Kasumi-1 (cell line): ENCODE measurements around the gene LPP.

Experiments used
- DNase-seq, 2 experiments: peaks; one replicate each; lab custom pipeline; 2025; lab: John Stamatoyannopoulos, UW

LPP gene

DNA sequence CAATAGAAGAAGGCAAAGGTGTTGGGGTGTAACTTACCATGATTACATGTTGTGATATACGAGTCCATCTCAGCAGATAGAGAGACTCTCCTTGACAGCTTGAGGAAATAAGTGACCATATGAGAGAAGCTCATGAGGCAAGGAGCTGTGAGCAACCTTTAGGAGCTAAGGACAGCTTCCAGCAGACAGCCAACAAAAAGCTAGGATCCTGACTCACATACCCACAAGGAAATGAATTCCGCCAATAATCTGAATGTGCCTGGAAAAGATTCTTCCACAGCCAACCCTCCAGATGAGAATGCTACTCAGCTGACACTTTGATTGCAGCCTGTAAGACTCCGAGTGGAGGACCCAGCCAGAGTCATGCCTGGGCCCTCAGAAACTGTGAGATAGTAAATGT lies 678.2 kb downstream of the LPP start:
- no peak for DNase-seq

DNA sequence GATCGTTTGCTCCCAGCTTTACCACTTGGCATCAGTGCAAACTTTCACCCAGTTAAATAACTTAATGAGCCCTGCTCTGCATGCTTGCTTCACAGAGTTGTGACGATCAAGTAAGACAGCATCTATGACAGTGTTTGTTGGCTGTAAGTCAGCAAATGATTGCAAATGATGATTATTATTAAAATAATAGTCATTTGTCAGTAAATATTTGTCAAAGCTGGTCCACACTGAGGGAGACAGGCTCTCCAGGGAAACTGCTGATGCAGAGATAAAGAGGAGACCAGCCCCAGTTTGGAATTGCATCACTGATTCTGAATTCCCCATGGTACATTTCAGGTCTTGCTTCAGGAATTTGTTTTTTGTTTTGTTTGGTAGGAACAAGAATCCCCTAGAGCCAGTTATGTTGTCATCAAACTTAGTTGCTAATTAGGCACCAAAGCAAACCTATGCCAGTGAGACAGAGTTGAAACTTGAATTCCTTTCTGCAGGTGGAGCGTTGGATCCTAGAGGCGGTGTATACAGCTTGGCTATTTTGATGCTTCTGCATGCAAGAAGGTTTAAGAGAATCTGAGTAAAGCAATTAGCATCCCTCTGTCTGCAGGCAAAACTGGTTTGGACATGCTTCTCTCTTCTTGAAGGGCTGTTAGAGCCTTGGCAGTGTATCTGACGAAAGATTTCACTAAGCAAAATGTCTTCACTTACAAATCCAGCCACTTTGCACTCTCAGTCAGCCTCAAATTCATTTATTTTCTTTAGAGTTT lies 679.2 kb downstream of the LPP start:
- DNase-seq = no peak

DNA sequence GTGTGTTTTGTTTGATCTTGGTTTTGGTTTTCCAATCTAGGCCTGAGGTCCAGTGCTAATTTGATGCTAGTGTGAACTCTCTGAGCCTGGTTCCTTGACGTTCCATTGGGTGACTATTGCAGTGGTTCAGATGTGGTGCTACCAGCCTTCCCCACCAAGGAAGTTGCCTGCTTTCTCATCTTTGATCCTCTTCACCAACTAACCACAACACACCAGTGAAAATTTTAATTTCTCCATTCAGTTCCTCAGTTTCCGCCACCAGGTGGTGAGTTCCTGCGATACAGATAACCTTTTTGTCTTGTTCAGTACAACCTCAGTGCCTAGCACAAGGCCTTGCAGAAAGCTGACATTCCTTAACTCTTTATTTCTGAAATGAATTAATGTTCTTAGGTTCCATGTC lies 680.4 kb downstream of the LPP start:
- DNase-seq = no peak

DNA sequence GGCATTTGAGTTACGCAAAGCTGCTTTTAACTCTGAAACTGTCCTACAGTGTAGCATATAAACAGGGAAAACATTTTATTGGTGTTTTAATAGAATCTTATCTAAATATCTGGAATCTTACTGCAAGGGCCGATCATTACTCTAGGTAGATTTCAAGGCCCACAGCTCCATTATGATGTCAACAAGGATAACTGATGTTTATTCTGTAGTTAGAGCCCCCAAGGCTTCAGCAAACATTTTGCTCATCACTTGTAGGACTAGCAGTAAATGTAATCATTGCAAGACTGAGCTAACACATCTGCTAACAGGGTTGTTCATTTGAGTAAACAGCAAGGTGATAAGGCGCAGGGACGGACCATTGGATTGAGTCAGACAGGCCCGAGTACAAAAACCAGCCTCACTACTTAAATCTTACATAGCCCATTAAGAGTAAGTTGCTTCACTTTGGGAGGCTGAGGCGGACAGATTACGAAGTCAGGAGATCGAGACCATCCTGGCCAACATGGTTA lies 685.3 kb downstream of the LPP start:
- no peak for DNase-seq

DNA sequence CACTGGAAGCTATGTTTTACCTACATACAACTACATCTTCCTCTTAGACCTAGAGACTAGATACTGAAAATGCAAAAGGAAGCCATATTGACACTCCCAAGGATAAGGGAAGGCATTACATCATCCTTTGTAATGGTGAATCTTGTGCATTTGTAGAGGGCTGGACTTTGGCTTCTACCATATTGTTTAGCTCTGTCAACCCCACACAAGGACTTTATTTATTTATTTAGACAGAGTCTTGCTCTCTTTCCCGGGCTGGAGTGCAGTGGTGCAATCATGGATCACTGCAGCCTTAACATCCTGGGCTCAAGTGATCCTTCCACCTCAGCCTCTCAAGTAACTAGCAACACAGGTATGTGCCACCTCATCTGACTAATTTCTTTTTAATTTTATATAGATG lies 686.3 kb downstream of the LPP start:
- no peak for DNase-seq

DNA sequence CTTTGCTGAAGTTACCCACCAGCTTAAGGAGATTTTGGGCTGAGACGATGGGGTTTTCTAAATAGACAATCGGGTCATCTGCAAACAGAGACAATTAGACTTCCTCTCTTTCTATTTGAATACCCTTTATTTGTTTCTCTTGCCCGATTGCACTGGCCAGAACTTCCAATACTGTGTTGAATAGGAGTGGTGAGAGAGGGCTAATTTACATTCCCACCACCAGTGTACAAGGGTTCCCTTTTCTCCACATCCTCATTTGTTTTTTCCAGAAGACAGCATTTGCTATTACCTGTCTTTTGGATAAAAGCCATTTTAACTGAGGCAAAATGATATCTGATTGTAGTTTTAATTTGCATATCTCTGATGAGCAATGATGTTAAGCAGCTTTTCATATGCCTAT lies 687.9 kb downstream of the LPP start:
- no peak for DNase-seq

DNA sequence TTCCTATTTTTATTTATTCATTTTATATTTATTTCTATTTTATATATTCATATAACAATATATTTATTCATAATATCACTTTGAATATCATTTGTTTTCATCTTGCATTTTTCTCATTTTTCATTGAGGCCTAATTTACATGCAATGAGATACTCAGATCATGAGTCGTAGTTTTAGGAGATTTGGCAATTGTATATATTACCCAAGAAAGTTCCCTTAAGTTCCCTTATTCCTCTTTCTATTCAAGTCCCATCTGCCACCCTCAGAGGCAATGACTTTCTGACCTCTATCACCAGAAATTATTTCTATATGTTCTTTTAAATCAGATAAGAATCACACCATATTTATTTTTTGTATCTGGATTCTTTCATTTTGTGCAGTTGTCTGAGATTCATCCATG lies 688.7 kb downstream of the LPP start:
- peak; percentile 8 to 9 for DNase-seq

DNA sequence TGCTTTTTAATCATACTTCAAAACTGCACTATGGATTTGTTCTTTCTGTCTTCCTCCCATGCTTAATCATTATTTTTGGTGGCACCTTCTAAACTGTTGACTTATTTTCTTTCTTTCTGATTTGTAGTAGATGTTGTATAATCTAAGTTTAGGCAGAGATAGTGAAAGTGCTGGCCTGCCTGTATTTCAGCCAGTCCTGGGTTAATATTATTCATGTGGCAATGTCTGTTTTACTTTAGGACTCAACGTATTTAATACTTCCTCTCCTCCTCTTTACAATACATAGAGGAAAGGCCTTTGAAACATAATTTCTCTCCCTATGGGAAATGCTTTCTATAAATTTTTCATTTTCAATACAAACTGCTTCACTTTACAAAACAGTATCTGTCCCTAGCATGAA lies 690.1 kb downstream of the LPP start:
- no peak for DNase-seq

DNA sequence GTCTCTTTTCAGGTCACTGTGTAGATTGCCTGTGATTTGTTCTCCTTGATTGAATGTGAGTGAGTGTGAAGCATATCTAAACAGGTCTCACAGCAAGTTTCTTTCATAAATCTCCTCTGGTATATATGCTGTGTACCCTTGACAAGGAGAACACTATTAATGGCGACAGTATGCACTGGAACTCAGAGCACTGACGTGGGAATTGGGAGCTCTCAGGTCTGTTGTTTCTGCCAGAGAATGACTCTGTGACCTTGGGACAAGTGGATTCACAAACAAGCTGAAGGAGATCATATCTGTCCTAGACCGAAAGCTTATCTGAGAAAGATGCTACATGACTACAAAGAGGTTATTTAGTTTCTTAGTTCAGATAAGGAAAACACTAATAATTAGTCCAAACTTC lies 691.6 kb downstream of the LPP start:
- no peak for DNase-seq

DNA sequence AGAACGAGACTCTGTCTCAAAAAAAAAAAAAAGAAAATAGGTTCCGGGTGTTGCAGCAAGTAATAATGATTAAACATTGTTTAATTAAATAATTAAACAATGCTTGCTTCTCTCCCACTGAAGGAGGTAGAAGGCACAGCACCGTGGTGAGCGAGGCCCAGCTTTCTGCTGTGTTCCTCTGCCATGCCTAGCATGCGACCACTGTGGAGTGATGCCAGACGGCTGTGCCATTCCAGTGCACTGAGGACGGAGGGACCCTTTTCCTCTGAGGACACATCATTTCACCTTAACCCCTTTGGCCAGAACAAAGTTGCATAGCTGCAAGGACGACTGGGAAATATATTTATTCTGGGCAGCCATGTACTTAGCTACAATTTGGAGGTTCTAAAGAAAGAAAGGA lies 695.0 kb downstream of the LPP start:
- DNase-seq = no peak

DNA sequence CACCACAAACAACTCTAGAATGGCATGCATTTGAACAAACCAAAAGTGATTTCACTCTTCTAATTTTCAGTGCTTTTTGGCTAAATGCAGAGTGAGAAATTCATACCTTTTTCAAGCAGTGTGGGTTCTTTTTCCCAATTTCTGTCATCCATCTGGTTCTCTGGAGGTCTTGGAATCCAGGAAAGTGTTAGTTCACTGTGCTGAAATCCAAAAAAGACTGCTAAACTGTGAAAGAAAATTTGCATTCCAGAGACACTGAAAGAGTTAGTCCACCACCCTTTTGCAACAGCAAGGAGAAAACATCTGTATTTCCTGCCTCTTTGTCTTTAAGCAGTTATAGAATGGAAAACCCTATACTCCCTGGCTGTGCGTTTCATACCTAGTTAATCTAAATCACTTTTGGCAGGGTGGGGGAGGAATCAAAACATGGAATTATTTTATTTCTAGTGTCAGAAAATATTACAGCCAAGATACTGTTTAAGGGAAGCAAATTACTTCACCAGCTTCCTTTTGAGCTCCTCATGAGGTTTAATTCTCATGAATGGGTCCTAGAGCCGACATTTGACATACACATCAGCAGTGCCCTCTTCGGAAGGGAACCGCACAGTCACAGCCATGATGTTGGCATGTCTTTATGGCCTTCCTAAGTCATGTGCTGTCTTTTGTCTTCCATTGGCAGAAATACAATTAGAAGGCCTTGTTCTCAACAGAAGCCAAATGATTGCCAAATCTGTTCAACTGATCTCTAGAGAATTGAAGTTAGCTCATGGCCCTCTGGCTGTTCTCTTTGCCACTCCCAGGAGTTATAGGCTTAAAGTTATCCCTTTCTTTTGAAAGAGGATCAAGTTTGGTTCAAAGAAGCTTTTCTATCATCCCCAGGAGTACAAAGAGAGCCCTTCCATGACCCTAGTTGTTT lies 700.2 kb downstream of the LPP start:
- no peak for DNase-seq

DNA sequence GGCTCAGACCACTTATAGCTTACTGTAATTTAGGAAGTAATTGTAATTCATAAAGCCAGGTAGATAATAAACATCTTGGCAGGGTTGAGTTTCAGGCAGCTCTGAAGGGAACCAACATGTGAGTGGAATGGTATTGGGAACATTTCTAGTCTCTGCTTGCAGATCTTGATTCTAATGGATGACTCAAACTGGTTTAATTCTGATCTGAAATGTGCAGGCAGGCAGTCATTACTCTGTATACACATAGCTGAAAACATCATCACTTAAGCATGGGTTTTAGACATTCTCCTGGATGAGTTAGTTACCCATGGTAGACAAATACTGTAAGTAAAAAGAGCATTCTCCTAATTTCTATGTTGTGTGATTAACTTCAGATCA lies 700.8 kb downstream of the LPP start:
- DNase-seq = no peak

DNA sequence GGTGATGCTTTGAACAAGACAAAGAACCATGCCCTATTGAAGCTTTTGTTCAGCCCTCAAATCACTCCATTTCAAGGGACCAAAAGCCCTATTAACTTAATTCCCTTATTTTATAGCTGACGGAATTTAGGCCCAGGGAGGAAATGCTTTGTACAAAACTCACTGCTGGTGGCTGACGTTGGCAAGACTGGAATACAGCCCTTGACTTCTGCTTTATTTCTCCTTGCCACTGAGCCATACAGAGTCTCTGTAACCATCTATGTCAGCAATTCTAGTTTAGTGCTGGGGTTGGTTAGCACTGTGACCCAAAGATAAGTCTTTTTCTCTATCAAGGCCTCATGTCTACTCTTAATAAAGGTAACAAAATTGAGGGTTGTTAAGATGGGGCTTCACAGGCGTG lies 701.7 kb downstream of the LPP start:
- no peak for DNase-seq

DNA sequence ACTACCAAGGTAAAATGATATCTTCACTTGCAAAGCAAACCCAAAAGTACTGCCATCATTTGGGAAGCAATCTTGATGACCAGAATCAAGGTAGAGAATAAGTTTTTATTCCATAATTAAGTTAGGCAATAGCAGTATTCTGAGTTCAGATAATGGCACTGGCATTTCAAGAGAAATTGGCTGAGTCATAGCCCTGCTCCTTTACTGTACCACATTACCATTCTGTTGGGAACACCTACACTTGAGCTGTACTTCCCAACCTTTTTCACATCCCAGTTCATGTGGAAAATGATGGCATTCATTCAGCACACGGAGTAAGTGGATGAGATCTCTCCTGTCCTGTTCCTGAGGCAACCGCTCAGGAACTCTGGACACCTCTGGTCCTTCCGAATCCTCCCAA lies 706.2 kb downstream of the LPP start:
- no peak for DNase-seq

DNA sequence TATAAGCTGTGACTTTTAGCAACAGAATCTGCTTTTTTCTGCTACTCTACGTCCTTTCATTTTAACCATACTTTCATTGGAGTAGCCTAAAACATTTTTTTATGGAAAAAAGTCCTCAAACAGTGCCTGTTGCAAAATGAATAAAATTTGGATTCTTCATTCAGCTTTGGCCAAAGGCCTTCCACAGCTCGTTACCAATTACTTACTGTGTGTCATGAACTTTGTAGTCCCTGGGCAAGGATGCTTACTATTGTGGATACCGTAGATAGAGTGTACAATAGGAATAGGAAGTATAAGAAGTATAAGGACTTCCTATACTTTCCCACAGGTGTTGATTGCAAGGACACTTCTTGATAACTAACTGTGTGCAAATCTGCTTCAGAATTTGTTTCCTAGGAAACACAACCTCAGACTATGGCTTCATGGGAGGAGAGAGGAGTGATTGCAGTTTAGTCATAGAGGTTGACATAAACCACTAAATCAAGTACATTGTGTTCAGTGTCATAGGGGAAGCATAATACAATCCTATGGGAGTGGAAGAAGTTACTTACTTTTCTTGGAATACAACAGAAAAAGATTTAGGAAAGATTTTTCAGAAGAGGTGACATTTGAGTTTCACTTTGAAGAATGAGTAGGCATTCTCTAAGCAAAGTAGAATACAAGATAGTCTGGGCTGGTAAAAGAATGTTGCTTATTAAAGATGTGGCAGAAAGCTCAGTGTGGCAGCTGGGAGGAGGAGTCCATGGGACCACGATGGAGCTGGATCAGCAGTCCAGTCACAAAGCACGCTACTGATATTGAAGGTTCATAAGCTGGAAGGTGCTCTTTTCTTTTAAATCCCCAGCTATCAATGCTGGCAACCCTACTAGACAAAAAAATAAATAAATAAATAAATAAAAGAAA lies 708.1 kb downstream of the LPP start:
- no peak for DNase-seq

DNA sequence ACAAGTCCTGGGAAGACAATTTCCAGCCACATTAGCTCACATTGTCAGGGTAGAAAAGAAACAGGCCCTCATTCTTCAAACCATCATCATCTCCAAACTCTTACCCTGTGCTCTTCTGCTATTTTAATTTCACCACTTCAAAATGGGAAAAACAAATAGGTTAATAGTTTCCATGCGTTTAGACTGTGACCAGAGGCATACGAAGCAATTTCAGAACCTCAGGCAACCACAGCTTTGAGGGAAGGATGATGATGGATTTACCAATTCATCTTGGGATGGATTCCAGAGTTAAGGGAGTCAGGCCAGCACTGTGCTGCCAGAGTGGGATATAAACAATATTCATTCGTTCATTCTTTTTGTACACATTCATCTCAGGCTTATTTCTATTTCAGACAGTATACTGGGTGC lies 710.0 kb downstream of the LPP start:
- no peak for DNase-seq

DNA sequence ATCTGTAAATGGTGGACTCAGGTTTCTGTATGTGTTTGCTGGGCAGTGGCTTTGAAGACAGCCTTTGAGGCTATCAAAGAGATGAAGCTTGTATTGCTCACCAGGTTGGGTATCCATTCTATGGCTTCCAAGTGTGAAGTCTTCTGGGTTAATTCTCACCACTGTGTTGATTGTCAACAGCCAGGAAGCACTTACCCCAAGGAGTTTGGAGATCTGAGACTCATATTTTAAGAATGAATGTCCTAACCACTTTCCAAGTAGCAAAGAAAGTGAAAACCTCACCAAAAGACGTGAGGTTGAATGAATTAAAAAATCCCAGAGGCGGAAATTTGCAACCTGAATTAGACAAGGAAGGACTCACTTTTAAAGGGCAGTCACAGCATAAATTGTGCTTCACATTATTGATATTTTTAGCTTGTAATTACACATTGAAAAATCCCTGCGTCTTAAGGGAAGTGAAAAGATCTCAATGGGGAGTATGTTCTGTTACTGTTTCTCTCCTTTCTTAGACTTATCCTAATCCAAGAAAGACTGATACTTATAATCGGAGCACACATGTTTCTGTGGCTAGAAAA lies 713.8 kb downstream of the LPP start:
- no peak for DNase-seq

DNA sequence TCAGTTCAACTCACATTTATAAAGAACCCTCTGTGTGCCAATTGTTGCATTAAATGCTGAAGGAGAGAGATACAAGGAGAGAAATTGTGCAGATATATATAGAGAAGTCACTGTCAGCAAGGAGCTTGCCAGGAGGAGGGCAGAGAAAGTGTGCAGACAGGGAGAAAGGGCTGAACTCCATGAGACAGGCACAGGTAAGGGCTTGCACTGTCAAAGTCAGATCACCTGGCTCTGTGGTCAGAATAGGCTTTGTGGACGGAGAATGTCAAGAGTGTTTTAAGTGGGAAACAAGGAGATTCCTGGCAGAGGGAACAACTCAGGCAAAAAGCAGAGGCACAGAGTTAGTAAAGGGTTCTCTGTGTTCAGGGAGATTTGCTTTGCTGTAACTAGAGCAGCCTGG lies 714.8 kb downstream of the LPP start:
- no peak for DNase-seq

DNA sequence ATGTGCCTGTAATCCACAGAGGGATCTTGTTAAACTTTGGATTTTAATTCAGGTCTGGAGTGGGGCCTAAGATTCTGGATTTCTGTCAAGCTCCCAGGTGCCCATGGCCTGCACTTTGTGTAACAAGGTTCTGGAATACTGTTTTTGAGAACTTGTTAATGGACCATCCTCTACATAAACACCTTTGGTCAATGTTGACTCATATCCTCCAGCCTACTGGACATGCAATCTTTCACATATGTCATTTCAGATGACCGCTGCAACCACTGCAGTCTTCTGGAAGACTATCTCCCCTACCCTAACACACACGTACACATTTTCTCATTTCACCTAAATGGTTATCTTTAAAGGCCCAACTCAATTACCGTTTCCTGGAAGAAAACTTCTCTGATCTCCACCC lies 715.7 kb downstream of the LPP start:
- DNase-seq = no peak

DNA sequence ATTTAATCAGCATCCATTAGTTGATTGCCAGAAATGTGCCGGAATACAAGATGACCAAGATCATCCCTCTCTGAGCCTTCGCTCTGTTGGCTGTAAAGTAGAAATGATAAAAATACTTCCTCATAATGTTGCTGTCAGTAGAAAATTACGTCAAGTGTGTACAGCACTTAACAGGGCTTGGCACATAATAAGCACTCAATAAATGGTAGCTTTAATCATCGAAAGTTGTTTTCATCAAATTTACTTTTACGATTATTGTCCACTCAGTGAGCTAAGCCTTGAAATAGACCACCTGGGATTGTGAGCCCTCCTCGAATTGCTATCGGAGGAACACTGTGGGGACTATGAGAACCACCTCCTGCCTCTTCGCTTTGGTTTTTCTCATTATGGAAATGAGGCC lies 716.5 kb downstream of the LPP start:
- no peak for DNase-seq

DNA sequence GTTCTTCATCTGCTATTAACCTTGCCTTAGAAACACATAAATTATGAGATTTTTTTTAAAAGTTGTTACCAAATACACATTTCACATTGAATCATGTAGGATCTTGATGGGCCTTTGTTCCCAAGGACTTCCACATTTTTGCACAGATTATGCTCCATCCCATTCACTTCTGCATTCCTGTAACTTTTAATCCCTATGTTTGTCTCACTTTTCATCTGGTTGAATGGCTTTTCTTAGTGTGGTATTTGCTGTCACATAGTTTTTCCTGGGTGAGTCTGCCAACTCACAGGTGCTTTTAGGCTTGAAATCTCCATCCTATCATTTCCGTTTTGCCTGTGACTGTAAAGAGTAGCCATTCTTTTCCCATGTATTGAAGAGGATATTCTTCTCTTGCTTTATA lies 720.6 kb downstream of the LPP start:
- DNase-seq = no peak

DNA sequence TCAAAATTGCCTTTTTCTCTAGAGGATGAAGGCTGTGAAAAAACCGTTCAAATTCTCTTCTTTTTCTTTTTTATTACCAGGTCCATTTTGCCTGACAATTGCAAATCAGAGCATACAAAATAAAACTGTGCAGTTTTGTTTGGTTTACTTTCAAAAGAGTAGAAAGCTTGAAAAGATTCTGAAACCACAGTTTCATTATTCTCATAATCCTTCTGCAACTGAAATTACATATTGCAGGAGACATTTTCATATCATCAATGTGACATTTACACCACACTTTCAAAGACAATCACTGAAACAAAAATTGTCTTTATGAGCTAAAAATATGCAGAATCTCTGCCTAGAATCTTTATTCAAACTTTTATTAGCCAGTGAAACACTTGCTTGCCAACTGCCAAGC lies 721.5 kb downstream of the LPP start:
- no peak for DNase-seq
